Occipital lobe (tissue), 3 donors: ENCODE measurements around the gene ARHGAP28. TPM values are rescaled to one million over a fixed set of nuclear protein-coding genes. Genes with fewer than 3 reads are reported as not detected.

Experiments
- DNase-seq: peaks from one replicate; lab custom pipeline; 2025; lab: John Stamatoyannopoulos, UW
- small RNA-seq: library from RNA; depleted of rRNA; stranded (forward); fragments of <200 nt; gene quantifications from one replicate; pipeline ENCODE3, GENCODE V24; 2014
- total RNA-seq: library from RNA; depleted of rRNA; stranded (reverse); fragments of >200 nt; gene quantifications from one replicate; pipeline ENCODE4 v1.2.3, GENCODE V29; 2014

ARHGAP28 gene
- total RNA-seq, 1 donor from 2014 or later, result 21.2 TPM

- DNase-seq, result no peak
These were observed 230.6 kb downstream of the ARHGAP28 start for GRCh38 chr18:6960124-6960523.

- no peak for DNase-seq
These were observed 231.1 kb downstream of the ARHGAP28 start for GRCh38 chr18:6960656-6961055.

GRCh38 chr18:6961331-6961730 lies 231.8 kb downstream of the ARHGAP28 start:
- no peak for DNase-seq

- DNase-seq, result no peak
These were observed 233.3 kb downstream of the ARHGAP28 start for GRCh38 chr18:6962571-6963451.

- DNase-seq, result no peak
These were observed 234.1 kb downstream of the ARHGAP28 start for GRCh38 chr18:6963452-6964097.

Small RNA genes within 50 kb of the gene (small RNA-seq; reads per million reads assigned to genes)
- gene RNU6-916P, result not detected
